Stimulated activated CD4-positive, alpha-beta T cell treated with anti-CD3 and anti-CD28 coated beads, TNF-alpha, amount 100 ng/mL, for 48 hours (primary cell): ENCODE measurements around the gene MEF2D.

Experiments used
- DNase-seq, 3 donors: peaks; one replicate each; pipeline ENCODE4 v3.0.0-alpha.2; 2020; ENCODE audit warnings: low read depth in 3 of 3

Gene MEF2D

DNA sequence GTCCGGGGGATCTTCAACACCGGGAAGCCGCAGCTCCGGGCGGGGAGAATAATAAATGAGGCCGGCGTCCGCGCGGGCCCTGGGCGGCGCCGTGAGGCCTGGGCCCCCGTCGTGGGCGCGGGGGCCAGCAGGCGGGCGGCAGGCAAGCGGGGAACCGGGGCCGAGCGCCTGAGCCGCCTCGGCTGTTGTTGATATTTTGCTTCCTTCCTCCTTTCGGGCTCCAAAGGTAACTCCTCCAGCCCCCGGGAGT, at the start of gene MEF2D:
Gene MEF2D (minus strand): TSS at position 233 of the 250 bp plus-strand sequence. CDS start 17,483 bp downstream, outside the sequence.
- no peak for DNase-seq

DNA sequence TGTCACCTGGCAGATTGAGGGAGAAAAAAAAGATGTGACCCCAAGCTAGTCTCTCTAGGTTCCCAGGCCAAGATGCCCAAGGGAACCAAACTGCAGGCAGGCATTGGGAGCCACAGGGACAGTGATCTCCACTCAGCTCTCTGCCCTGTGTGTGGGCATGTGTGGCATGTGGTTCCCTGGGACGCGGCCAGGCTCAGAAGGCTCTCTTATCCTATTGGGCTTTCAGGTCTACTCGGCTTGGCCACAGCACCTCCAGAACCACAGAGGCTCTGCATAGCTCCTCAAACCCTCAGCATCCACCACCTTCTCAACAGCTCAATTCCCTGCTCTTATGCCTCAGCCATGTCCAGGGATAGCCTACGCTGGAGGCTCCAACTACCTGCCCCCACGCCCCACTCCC, 49.8 kb upstream of the MEF2D start:
- DNase-seq, result no peak

DNA sequence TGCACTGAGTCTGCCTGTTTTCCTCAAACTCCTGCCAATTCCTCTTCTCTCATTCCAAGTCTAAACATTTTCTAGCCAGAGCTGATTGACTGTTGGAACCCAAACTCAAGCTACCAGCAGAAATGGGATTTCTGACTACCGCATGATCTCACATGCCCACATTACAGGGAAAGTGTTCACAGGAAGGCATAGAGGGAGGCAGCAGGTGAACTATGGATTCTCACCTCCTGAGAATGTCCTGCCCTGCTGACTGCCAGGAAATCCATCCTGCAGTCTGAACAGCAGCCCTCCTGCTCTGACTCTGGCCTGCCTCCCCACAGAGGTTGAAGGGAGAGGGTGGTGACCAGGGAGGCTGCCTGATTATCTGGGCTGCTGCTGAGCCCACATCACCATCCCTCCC, 49.3 kb upstream of the MEF2D start:
- DNase-seq, result no peak

DNA sequence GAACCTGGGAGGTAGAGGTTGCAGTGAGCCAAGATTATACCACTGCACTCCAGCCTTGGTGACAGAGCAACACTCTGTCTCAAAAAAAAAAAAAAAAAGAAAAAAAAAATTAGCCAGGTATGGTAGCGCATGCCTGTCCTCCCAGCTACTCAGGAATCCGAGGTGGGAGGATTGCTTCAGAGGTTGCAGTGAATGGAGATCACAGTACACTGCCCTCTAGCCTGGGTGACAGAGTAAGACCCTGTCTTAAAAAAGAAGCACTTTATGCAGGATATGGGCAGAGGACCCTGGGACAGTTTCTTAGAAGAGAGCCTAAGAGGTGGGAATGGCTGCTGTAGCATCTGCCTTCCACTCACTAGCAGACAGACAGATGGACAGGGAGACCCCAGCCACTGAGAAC, 48.8 kb upstream of the MEF2D start:
- DNase-seq, result no peak

DNA sequence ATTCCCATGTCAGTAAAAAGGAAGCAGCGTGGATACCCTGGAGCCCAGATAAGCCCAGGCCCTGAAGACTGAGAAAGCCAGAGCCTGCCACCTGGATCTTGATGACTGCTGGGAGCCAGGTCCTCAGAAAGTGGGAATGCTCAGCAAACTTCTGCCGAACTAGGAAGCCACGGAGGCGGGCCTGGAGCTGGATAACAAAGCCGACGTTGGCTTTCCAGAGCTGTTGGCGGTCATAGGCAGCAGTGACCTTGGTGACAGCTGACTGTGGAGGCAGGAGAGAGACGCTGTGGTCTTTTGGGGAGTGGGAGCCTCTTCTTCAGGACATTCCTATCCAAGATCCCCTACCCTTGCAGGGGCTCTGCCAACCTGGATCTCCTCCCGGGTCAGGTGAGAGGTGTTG, 47.4 kb upstream of the MEF2D start:
- no peak for DNase-seq

DNA sequence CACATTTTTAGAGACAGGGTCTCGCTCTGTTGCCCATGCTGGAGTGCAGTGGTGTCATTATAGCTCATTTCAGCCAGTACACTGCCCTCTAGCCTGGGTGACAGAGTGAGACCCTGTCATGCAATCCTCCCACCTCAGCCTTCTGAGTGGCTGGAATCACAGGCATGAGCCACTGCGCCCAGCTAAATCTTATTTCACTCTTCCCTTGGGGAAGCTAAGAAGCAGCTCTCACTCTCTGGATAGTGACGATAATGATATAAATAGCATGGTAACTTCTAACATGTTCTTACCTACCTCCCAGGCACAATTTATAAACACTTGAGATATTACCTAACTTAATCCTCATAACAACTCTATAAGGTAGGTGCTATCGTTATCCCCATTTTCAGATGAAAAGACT, 46.9 kb upstream of the MEF2D start:
- DNase-seq, result no peak

DNA sequence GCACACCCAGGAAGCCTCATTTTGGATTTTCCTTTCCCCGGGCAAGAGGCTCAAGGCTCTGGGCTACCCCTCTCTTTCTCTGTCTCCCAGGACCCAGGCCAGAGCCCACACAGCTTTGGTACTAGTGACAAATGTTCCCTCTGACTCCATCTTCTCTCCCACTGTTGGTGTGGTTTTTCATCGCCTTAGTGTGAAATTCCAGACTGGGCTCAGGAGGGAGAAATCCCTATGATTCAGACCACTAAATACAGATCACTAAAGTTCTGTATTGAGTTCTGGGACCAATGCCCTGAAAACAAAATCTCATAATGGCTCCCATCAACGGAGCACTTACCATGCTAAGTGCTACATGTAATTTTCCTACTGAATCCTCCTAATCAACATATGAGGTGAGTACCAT, 45.7 kb upstream of the MEF2D start:
- DNase-seq, result no peak

DNA sequence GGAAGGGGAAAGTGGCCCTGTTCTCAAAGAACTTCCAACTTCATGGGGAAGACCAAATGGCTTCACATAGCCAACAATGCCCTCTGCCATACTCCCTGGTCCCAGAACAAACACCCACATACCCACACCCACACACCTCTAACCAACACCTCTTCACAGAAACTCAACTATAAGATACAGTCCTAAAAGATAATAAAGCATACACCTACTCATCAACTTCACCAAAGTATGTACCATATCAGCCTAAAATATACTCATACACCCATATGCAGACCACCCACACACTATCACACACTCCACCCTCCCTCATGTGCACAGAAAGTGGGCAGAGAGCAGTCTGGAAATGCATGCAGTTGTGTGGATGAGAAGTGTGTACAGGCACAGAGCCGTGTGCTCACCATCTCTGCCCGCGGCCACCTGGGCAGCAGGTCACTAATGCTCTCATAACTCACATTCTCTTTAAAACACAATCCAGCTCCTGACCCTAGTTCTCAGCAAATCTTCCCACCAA, 44.1 kb upstream of the MEF2D start:
- DNase-seq, result no peak

DNA sequence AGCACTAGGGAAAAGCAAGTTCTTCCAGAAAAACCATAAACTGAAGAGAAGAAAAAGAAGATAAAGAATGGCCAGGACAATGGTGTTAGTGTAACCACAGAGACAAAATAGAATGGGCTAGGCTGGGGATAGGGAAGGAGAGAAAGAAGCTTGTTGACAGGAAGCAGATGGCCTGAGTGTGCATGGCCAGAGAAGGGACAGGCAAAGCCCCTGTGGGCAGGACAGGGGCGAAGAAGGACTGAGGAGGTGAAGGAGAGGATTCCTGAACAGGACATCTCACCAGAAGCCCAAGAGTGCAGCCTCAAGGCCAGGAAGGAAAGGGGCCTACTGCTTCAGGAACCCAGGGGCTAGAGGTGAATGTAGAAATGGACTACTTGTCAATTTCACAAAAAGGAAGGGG, 42.5 kb upstream of the MEF2D start:
- DNase-seq, result no peak

DNA sequence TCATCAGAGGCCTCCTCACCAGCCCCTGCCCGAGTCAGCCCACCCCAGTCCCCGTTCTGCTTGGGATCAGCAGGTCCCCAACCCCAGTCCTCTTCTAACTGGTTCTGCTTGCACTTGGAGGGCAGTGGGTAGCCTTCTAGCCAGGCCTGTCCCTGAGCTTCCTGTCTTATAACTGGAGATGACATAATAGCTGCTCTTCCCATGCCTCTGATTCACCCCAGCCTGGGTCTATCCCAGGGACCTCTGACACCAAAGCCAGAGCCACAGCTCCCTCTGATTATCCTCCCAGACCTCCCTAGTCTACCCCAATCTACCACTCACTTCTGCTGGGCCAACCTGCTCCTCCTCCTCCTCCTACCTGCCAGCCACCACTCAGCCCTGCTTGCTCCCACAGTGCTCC, 40.4 kb upstream of the MEF2D start:
- no peak for DNase-seq

DNA sequence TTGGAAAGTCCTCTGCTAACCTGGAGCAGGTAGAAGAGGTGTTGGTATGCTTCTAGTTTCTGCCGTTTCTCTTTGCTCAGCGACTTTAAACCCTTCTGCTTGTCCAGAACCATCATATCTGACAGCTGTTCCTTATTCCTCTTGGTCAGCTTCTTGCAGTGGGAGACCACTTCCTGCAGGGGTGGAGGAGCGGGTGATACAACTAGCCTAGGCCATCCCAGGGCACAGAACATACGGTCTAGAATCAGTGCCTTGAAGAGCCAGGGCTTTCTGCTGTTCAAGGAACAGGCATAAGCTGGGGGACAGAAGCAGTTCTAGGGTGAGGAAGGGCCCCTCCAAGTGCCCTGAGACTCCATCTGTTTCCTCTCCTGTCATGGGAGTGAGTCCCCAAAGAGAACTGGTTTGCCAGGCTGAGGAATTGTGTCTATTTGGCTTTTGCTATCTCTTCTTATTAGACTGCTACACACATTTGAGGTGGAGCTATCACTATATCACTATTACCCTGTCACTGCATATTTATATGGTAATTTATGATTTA, 39.3 kb upstream of the MEF2D start:
- DNase-seq, result no peak

DNA sequence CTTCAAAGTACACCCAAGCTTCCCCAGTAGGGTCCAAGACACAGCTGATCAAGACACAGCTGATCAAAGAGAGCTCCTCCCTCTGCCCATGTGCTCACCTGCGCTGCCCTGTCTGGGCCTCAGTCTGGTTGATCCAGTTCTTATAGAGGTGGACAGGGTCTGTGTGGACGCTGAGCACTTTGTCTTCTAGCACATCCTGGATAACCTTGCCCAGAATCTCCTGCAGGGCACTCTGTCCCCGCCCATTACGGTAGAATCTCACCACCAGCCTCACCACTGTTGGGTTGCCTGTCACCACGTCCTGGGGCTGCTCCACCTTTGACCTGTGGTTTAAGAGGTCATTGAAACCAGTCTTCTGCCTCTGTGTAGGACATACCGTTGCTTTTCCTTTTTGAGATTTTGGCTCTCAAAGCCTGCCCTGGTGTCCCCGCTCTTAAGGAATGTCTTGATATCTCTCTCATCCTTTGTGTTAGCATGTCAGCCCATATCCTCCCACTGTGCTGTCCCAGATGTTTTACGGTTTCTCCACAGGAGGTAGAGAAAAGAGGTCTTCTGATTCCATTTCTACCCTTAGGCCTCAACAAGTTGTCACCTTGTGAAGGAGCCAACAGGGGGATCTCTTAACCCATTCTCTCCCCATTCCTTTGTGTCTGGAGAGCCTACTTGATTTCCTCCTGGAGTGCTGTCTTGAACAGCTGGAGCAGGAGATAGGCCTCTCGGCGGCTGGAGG, 38.3 kb upstream of the MEF2D start:
- no peak for DNase-seq

DNA sequence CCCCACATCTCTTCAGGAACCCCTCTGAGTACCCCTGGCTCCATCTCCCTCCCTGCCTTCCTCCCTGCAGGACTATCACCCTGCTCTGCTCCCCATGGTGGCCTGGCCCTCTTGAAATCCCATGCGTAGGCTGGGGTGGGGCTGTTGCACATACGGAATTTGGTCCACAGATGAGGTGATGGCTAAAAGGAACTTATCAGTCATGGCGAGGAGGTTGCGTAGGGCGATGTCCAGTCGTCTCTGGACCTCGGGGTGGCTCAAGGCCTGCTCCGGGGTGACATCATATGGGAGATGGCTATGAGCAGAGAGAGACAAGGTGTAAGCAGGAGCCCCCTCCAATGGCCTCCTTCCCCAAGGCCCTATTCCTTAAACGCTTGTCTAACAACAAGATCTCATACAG, 36.5 kb upstream of the MEF2D start:
- no peak for DNase-seq

DNA sequence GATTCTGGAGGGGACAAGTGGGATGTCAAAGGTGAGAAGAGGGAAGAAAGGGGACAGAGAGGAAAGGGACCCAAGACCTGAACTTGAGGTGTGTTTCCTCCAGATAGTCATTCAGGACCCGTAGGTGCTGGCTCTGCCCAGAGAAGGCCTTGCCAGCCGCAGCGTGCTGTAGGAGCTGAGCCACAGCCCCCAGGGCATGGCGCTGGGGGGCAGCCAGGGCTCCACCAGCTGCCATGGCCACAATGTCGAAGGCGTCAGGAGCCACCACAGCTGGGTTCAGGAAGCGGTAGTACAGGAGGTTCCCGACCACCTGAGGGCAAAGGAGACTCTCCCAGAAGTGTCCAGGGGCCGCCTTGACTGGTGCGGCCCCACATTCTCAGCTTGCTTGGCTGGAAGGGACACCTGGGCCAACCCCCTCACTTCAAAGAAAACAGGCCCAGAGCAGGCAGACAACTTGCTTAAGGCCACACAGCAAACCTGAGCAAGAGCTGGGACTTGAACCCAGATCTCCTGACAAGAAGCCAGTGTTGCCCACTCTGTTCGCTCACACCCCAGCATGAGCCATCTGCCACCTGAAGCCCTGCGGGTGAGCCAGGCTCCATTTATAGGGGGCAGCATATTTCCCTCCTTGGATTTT, 34.0 kb upstream of the MEF2D start:
- no peak for DNase-seq

DNA sequence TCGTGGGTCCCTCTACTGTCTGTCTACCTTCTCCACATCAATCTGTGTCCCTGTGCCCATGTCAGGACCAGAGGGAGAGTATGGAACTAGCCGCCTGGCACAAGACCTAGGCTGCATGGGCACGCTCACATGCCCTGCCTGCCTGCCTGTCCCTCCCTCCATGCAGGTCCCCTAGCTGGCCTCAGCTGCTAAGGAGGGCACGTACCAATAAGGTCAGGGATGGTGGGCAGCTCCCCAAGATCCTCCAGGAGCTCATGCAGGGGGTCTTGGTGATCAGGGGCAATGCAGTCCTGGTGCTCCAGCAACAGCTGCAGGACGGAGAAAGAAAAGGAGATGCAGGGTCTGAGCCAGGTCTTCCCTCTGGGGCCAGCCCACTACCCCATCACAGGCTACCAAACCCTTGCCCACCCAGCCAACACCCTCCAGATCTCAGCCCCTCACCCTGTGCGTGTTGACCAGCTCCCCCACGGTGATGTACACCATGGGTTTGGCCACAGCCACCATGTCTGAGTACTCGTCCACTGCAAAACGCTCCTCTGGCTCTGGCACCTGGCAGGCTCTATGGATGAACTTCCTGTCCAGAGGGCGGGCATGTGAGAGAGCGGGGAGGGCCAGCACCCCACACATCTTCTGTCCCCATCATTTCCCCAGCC, 33.1 kb upstream of the MEF2D start:
- DNase-seq, result no peak

DNA sequence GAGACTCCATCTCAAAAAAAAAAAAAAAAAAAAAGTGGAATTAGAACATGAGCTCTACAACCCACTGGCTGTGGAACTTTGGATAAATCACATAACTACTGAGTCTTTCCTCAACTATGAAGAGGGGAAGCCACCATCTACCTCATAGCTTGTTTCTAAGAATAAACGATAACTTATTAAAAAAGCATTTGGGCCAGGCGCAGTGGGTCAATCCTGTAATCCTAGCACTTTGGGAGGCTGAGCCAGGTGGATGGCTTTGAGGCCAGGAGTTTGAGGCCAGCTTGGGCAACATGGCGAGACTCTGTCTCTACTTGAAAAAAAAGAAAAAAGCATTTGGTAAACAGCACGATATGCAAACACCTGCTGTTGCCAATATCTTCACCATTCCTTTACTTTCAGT, 31.8 kb upstream of the MEF2D start:
- no peak for DNase-seq

DNA sequence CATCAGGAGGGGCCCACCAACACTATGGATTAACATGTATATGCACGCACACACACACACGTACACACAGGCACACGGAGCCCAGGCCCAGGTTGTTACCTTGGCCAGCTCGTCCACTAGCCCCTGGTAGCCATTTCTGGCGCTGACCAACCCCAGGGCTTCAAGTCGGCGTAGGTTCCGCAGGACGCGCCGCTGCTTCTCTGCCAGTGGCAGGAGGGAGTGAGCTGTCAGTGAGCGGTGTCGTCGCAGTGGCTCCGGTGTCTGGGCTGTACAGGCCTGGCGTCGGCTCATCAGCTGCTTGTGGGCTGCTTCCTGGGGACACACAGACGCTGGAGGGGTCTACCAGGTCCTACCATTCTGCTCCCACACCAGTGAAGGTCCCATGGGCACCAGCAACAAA, 29.4 kb upstream of the MEF2D start:
- DNase-seq, result no peak

DNA sequence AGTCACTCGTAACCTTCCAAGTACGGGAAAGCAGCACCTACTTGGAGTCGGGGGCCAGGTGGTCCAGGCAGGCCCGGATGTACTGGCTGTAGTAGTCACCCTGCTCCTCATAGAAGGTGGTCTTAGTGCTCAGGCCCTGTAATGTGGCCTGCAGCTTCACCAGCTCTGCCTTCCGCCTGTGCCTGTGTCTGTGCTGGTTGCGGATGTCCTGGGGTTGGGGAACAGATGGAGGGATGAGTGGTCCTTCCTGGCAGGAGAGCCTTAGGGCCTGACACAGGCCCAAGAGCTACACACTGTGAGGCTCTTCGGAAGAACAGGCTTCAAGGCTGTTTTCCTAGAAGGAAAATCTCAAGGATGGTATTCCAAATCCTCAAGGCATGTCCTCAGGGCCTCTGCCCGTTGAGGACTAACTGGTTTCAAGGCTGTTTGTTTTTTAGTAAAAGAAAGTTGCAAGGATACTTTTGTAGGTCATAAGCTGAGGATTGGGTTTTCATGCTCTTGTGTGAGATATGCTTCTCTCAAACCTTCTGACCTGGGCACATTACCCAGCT, 28.4 kb upstream of the MEF2D start:
- DNase-seq, result no peak

DNA sequence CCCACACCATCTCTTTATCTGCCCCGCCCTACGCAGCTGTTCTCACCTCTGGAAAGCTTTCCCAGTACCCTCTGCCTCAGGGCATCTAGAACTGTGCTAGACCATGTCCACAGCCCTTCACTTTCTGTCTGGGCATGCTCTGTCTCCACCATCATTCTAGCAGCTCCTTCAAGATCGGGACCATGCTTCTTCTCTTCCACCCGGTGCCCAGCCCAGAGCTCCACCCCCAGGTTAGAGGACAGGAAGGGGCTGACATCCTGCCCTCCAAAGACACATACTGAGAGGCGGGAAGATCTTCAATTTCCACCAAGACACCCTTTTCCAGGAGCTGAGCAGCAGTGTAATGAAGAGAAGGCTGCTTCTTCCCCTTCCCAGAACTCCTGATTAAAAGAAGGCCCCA, 27.7 kb upstream of the MEF2D start:
- DNase-seq, result no peak

DNA sequence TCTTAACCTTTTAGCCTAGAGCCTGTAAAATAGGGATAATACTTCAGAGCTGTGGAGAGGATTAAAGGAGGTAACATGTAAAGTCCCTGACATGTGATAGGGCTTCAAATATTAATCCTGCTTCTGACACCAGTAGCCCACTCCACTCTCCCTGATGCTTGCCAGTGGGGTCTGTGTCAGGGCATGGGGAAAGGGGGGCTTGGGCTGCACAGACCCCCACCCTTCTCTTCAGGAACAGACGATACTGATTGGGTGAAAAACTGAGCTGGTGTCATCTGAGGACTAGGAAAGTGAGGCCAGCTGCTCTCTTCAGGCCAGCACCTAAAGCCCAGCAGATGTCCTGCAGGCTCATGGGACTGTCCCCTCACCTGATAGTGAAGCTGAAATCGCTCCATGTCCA, 27.0 kb upstream of the MEF2D start:
- DNase-seq, result no peak

DNA sequence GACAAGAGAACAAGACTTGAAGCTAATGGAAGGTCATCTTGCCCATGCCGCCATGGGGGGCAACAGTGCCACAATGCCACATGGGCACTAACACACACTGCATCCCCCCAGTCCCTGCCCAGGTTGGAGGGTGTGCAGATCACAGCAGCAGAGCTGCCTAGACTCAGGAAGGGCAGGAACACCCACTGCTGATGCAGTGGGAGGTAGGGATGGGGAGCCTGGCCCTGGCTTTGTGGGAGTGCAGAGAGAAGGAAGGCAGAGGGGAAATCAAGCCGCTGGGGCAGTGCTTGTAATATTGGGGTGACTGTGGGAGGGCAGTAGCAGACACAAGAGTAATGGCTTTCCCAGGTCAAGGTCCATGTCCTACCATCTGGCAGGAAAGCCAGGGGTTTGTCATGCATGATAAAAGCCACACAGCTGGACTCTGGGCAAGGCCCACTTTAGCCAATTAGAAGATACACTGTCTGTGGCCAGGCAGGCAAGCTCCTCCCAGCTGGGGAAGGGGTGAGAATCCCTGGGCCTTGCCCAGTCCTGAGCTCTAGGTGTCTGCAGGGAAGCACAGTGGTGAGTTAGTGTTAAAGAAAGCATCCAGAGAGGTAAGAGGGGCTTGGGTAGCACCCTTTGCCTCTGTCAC, 25.4 kb upstream of the MEF2D start:
- no peak for DNase-seq

DNA sequence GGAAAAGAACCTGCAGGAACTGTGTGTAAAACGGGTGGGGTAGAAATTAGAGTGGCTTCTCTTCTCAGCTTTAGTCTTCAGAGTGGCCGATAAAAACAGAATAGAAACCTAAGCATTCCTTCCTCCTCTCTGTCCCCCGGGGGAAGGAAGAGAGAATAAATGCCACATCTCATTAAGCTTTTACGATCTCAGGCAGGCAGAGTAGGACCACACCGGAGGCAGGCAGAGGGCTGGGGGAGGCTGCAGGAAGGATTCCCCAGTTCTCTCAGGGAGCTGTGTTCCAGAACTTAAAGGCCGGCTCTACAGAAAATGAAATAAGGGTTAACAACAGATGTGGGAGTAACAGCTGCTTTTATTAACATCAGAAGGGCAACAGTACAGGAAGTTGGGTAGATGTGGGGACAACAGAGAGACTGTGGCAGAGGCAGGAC, 24.5 kb upstream of the MEF2D start:
- DNase-seq, result no peak
